ENCODE measurements around the gene ACVR1C.

Gene ACVR1C

GRCh38 chr2:157644776-157645175 lies 16.1 kb upstream of the ACVR1C start:
- no peak for TF ChIP-seq CTCF (IDR thresholded peaks at IDR 0.05; ENCODE audit: borderline replicate concordance, insufficient read depth, low read depth, low read length)
- no peak overlapping the region for H3K4me3 ChIP-seq (ENCODE audit: low read depth, low read length)

- TF ChIP-seq CTCF (IDR thresholded peaks at IDR 0.05; ENCODE audit: borderline replicate concordance, insufficient read depth, low read depth, low read length) = no peak
These were observed 3.2 kb upstream of the ACVR1C start for GRCh38 chr2:157631861-157632260.

GRCh38 chr2:157627594-157628476 lies 829 bp downstream of the ACVR1C start:
- H3K4me3 ChIP-seq (ENCODE audit: low read depth, low read length) = no peak overlapping the region

More at GRCh38 chr2:157631861-157632260, 3.2 kb upstream of the ACVR1C start:
- no peak overlapping the region for H3K4me3 ChIP-seq (ENCODE audit: low read depth, low read length)

GRCh38 chr2:157625296-157625695 lies 3.4 kb downstream of the ACVR1C start:
- H3K4me3 ChIP-seq (ENCODE audit: low read depth, low read length) = no peak overlapping the region
- no peak for TF ChIP-seq CTCF (IDR thresholded peaks at IDR 0.05; ENCODE audit: borderline replicate concordance, insufficient read depth, low read depth, low read length)

More at GRCh38 chr2:157627594-157628476, 829 bp downstream of the ACVR1C start:
- no peak for TF ChIP-seq CTCF (IDR thresholded peaks at IDR 0.05; ENCODE audit: borderline replicate concordance, insufficient read depth, low read depth, low read length)

GRCh38 chr2:157620956-157621355 lies 7.7 kb downstream of the ACVR1C start:
- TF ChIP-seq CTCF (IDR thresholded peaks at IDR 0.05; ENCODE audit: borderline replicate concordance, insufficient read depth, low read depth, low read length) = no peak
- no peak overlapping the region for H3K4me3 ChIP-seq (ENCODE audit: low read depth, low read length)

GRCh38 chr2:157611726-157612125 lies 16.9 kb downstream of the ACVR1C start:
- no peak for TF ChIP-seq CTCF (IDR thresholded peaks at IDR 0.05; ENCODE audit: borderline replicate concordance, insufficient read depth, low read depth, low read length)
- no peak overlapping the region for H3K4me3 ChIP-seq (ENCODE audit: low read depth, low read length)

GRCh38 chr2:157611110-157611509 lies 17.6 kb downstream of the ACVR1C start:
- H3K4me3 ChIP-seq (ENCODE audit: low read depth, low read length) = no peak overlapping the region
- no peak for TF ChIP-seq CTCF (IDR thresholded peaks at IDR 0.05; ENCODE audit: borderline replicate concordance, insufficient read depth, low read depth, low read length)
